Karpas-422 (cell line): ENCODE data around the gene FBXL16. TPM values are rescaled to one million over a fixed set of nuclear protein-coding genes. Genes with fewer than 3 reads are reported as not detected.
"Not testable (repeated sequence)": the region's sequence is repeated elsewhere in the genome, so short reads cannot be mapped to it uniquely, and the experiment has no call there.

Experiments used
- DNase-seq: peaks from one replicate; pipeline ENCODE4 v3.0.0-alpha.2; 2015
- H2AFZ ChIP-seq: fragments of 200-600 bp; sonication (generic); 2 replicates; pipeline ENCODE4 v1.6.1; 2014; ENCODE audit warnings: antibody characterized with exemption, low read length, mixed read lengths
- H3K27ac ChIP-seq: fragments of 200-600 bp; sonication (generic); 2 replicates; pipeline ENCODE4 v1.5.1; 2014; ENCODE audit warnings: mild to moderate bottlenecking, low read length, moderate library complexity
- H3K27me3 ChIP-seq: fragments of 200-600 bp; sonication (generic); 2 replicates; pipeline ENCODE4 v1.6.1; 2014; ENCODE audit warnings: low read length, mixed read lengths
- H3K36me3 ChIP-seq: fragments of 200-600 bp; sonication (generic); 2 replicates; pipeline ENCODE4 v1.6.1; 2014; ENCODE audit warnings: low read length, mixed read lengths; ENCODE audit not compliant: insufficient read depth
- H3K4me1 ChIP-seq: fragments of 200-600 bp; sonication (generic); 2 replicates; pipeline ENCODE4 v1.6.1; 2014; ENCODE audit warnings: mild to moderate bottlenecking, low read length, mixed read lengths
- H3K4me2 ChIP-seq: fragments of 200-600 bp; sonication (generic); 2 replicates; pipeline ENCODE4 v1.6.1; 2014; ENCODE audit warnings: low read length, low read depth, mild to moderate bottlenecking; ENCODE audit not compliant: poor library complexity, severe bottlenecking
- H3K4me3 ChIP-seq: fragments of 200-600 bp; sonication (generic); 2 replicates; pipeline ENCODE4 v1.5.1; 2014; ENCODE audit warnings: mild to moderate bottlenecking, antibody characterized with exemption, low read length, mixed read lengths
- H3K79me2 ChIP-seq: fragments of 200-600 bp; sonication (generic); 2 replicates; pipeline ENCODE4 v1.6.1; 2014; ENCODE audit warnings: mild to moderate bottlenecking, low read length, mixed read lengths
- H3K9ac ChIP-seq: fragments of 200-600 bp; sonication (generic); 2 replicates; pipeline ENCODE4 v1.6.0; 2014; ENCODE audit warnings: low read length
- H3K9me2 ChIP-seq: fragments of 200-600 bp; sonication (generic), shearing (Covaris generic); replicated peaks from 2 replicates; pipeline ENCODE4 v1.6.0; 2014; ENCODE audit warnings: mild to moderate bottlenecking, low read length, moderate library complexity; ENCODE audit not compliant: insufficient read depth
- H3K9me3 ChIP-seq: fragments of 300-700, 200-600 bp; sonication (generic); 2 replicates; pipeline ENCODE4 v1.6.1; 2014; ENCODE audit warnings: low read length, mixed read lengths
- H4K20me1 ChIP-seq: fragments of 200-600 bp; sonication (generic); 2 replicates; pipeline ENCODE4 v1.6.1; 2014; ENCODE audit warnings: mild to moderate bottlenecking, antibody characterized with exemption, low read length, low read depth; ENCODE audit not compliant: insufficient read depth
- total RNA-seq: library from RNA; depleted of rRNA; stranded (reverse); fragments of >200 nt; shearing (Covaris generic); gene quantifications from 2 replicates; pipeline ENCODE4 v1.2.3, GENCODE V29; 2014; ENCODE audit warnings: low replicate concordance; rRNA removed

Gene FBXL16, protein sequence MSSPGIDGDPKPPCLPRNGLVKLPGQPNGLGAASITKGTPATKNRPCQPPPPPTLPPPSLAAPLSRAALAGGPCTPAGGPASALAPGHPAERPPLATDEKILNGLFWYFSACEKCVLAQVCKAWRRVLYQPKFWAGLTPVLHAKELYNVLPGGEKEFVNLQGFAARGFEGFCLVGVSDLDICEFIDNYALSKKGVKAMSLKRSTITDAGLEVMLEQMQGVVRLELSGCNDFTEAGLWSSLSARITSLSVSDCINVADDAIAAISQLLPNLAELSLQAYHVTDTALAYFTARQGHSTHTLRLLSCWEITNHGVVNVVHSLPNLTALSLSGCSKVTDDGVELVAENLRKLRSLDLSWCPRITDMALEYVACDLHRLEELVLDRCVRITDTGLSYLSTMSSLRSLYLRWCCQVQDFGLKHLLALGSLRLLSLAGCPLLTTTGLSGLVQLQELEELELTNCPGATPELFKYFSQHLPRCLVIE
- 0.48 and 2.1 TPM in 2 replicates for total RNA-seq

- Histone ChIP-seq H3K79me2 (no peaks in the 10 kb centered on the region), H3K36me3 (no peaks in the 10 kb centered on the region), H3K27ac (no peak within 1 kb of the TSS), H2AFZ (no peak within 1 kb of the TSS), H3K9ac (no peak within 1 kb of the TSS), H3K4me2 (no peak within 1 kb of the TSS), H3K27me3 (no peaks in the 10 kb centered on the region), H3K4me1 (peaks cover 9% of the 10 kb centered on the region), H4K20me1 (peaks cover 11% of the 10 kb centered on the region; the same call in 1 of the 2 replicates), H3K9me3 (no peaks in the 10 kb centered on the region), H3K9me2 (no peaks in the 10 kb centered on the region), H3K4me3 (no peak within 1 kb of the TSS)
- DNase-seq = peak; percentile 68
Observed at GRCh38 chr16:705431-706188, at the start of gene FBXL16. Gene FBXL16 (minus strand): TSS chr16:705801. CDS start chr16:697405, 8,396 bp downstream.

DNA sequence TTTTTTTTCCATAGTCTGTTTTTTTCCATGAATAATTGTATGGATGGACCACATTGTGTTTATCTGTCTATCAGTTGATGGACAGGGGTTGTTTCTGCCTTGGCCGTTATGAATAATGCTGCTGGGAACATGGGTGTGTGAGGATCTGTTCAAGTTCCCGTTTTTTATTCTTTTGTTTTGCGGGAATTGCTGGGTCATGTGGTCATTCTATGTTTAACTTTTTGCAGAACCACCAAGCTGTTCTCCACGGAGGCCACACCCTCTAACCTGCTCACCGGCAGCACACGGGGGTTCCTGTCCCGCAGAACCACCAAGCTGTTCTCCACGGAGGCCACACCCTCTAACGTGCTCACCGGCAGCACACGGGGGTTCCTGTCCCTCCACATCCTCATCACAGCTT lies 49.1 kb upstream of the FBXL16 start:
- H3K27ac ChIP-seq = no peak overlapping the region
- no peak for DNase-seq
- H2AFZ ChIP-seq = no peak overlapping the region
- H3K9ac ChIP-seq = no peak overlapping the region
- H3K9me2 ChIP-seq = no peaks in the 10 kb centered on the region
- H4K20me1 ChIP-seq = no peaks in the 10 kb centered on the region
- H3K79me2 ChIP-seq = no peaks in the 10 kb centered on the region
- no peaks in the 10 kb centered on the region for H3K27me3 ChIP-seq
- no peak overlapping the region for H3K4me2 ChIP-seq
- no peaks in the 10 kb centered on the region for H3K9me3 ChIP-seq
- H3K36me3 ChIP-seq = no peaks in the 10 kb centered on the region
- H3K4me1 ChIP-seq = no peaks in the 10 kb centered on the region
- H3K4me3 ChIP-seq = no peak overlapping the region

- H3K27me3 ChIP-seq, H3K79me2 ChIP-seq, H4K20me1 ChIP-seq, H3K9me3 ChIP-seq, H3K36me3 ChIP-seq, H3K4me2 ChIP-seq, H3K9ac ChIP-seq, H3K4me1 ChIP-seq, H3K27ac ChIP-seq, H3K9me2 ChIP-seq, H2AFZ ChIP-seq, H3K4me3 ChIP-seq, DNase-seq: not testable (repeated sequence)
Observed at GRCh38 chr16:754121-754607, 48.6 kb upstream of the FBXL16 start.

- Histone ChIP-seq H3K9me2 (no peaks in the 10 kb centered on the region), H3K27ac (no peak overlapping the region), H2AFZ (no peak overlapping the region), H3K4me2 (no peak overlapping the region), H3K4me1 (no peaks in the 10 kb centered on the region), H3K36me3 (no peaks in the 10 kb centered on the region), H3K79me2 (no peaks in the 10 kb centered on the region), H3K4me3 (no peak overlapping the region), H3K9me3 (no peaks in the 10 kb centered on the region), H4K20me1 (no peaks in the 10 kb centered on the region), H3K9ac (no peak overlapping the region), H3K27me3 (no peaks in the 10 kb centered on the region)
- no peak for DNase-seq
Observed at GRCh38 chr16:752007-752312, 46.4 kb upstream of the FBXL16 start.

DNA sequence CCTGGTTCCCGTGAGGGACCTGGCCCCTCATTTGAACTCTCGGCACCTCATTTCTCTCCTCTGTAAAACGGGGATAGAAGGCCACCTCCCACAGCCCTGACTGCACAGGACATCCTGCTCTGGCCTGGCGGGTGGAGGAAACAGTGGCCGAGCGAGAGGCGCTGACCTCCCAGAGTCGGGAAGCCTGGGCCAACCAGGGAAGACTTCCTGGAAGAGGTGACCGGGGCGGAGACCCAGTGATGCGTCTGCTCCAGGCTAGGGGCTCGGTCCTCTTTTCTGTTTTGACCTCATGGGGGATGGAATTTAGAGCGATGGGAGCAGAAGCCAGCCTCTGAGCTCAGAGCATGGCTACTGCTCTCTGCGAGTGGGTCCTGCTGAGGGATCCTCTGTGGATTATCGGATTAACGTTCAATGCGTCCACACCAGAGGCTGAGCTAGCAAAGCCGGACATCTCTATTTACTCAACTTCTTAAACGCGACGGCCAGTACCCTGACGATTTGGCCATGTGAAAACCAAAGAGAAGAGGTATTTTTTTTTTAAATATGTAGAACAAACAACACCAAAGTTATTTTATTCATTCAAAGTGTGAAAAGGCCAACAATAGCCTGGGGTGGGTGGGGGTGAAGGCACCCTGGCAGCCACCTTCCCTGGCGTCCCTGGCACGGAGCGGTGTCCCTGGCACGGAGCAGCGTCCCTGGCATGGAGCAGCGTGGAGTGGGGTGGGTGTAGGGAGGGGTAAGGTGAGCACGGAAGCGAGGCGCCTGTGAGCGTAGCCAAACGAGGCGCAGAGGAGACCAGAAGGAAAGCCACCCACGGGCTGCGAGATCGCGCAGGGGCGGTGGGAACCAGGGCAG lies 45.8 kb upstream of the FBXL16 start:
- no peak overlapping the region for H3K4me2 ChIP-seq
- DNase-seq = no peak
- no peaks in the 10 kb centered on the region for H3K27me3 ChIP-seq
- H3K9me2 ChIP-seq = no peaks in the 10 kb centered on the region
- H3K27ac ChIP-seq = no peak overlapping the region
- H4K20me1 ChIP-seq = no peaks in the 10 kb centered on the region
- H3K9me3 ChIP-seq = no peaks in the 10 kb centered on the region
- H3K9ac ChIP-seq = no peak overlapping the region
- H3K4me1 ChIP-seq = no peaks in the 10 kb centered on the region
- H3K36me3 ChIP-seq = no peaks in the 10 kb centered on the region
- no peaks in the 10 kb centered on the region for H3K79me2 ChIP-seq
- no peak overlapping the region for H3K4me3 ChIP-seq
- no peak overlapping the region for H2AFZ ChIP-seq

GRCh38 chr16:750485-750884 lies 44.9 kb upstream of the FBXL16 start:
- Histone ChIP-seq H3K4me2 (no peak overlapping the region), H3K9me3 (no peaks in the 10 kb centered on the region), H3K4me1 (no peaks in the 10 kb centered on the region), H3K27me3 (no peaks in the 10 kb centered on the region), H3K9ac (no peak overlapping the region), H3K27ac (no peak overlapping the region), H4K20me1 (no peaks in the 10 kb centered on the region), H3K9me2 (no peaks in the 10 kb centered on the region), H3K36me3 (no peaks in the 10 kb centered on the region), H3K4me3 (no peak overlapping the region), H2AFZ (no peak overlapping the region), H3K79me2 (no peaks in the 10 kb centered on the region)
- no peak for DNase-seq

GRCh38 chr16:749010-749409 lies 43.4 kb upstream of the FBXL16 start:
- no peak for DNase-seq
- Histone ChIP-seq H3K9ac (no peak overlapping the region), H3K27ac (no peak overlapping the region), H3K79me2 (no peaks in the 10 kb centered on the region), H3K9me2 (no peaks in the 10 kb centered on the region), H3K4me2 (no peak overlapping the region), H3K9me3 (no peaks in the 10 kb centered on the region), H4K20me1 (no peaks in the 10 kb centered on the region), H2AFZ (no peak overlapping the region), H3K36me3 (no peaks in the 10 kb centered on the region), H3K4me3 (no peak overlapping the region), H3K27me3 (no peaks in the 10 kb centered on the region), H3K4me1 (no peaks in the 10 kb centered on the region)
